ENCODE measurements around the gene JUN.

Gene JUN

GRCh38 chr1:58765006-58765405 lies 18.8 kb downstream of the JUN start:
- no peak for DNase-seq (ENCODE audit: low read depth)
- TF ChIP-seq, protein P1, sequence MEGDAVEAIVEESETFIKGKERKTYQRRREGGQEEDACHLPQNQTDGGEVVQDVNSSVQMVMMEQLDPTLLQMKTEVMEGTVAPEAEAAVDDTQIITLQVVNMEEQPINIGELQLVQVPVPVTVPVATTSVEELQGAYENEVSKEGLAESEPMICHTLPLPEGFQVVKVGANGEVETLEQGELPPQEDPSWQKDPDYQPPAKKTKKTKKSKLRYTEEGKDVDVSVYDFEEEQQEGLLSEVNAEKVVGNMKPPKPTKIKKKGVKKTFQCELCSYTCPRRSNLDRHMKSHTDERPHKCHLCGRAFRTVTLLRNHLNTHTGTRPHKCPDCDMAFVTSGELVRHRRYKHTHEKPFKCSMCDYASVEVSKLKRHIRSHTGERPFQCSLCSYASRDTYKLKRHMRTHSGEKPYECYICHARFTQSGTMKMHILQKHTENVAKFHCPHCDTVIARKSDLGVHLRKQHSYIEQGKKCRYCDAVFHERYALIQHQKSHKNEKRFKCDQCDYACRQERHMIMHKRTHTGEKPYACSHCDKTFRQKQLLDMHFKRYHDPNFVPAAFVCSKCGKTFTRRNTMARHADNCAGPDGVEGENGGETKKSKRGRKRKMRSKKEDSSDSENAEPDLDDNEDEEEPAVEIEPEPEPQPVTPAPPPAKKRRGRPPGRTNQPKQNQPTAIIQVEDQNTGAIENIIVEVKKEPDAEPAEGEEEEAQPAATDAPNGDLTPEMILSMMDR (IDR thresholded peaks at IDR 0.05; ENCODE audit: insufficient read depth, low read depth, low read length, missing control alignments): no peak

GRCh38 chr1:58764294-58764978 lies 19.4 kb downstream of the JUN start:
- DNase-seq (ENCODE audit: low read depth): no peak
- no peak overlapping the region for H3K4me3 ChIP-seq (ENCODE audit: low read depth, low read length)
- TF ChIP-seq, protein P1 (IDR thresholded peaks at IDR 0.05; ENCODE audit: insufficient read depth, low read depth, low read length, missing control alignments): no peak

More at GRCh38 chr1:58765006-58765405, 18.8 kb downstream of the JUN start:
- H3K4me3 ChIP-seq (ENCODE audit: low read depth, low read length): no peak overlapping the region

DNA sequence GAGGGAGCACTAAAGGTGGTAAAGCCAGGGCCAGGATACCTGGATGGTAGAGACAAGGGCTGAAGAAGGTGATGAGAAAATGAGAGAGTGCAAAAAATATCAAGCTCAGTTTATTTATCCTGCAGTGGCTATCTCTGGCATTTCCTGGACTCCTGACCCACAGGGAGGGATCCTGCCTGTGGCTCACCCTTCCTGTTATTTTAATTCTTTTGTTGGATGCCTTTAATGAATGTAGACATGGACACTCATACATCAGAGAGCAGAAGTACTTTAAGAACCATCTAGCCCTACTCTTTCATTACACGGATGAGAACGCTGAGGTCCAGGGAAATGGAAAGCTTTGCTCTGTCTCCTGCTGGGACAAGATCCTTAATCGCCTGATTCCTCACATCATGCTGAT lies 20.6 kb downstream of the JUN start:
- DNase-seq (ENCODE audit: low read depth): no peak
- TF ChIP-seq, protein P1 (IDR thresholded peaks at IDR 0.05; ENCODE audit: insufficient read depth, low read depth, low read length, missing control alignments): no peak
- no peak overlapping the region for H3K4me3 ChIP-seq (ENCODE audit: low read depth, low read length)

DNA sequence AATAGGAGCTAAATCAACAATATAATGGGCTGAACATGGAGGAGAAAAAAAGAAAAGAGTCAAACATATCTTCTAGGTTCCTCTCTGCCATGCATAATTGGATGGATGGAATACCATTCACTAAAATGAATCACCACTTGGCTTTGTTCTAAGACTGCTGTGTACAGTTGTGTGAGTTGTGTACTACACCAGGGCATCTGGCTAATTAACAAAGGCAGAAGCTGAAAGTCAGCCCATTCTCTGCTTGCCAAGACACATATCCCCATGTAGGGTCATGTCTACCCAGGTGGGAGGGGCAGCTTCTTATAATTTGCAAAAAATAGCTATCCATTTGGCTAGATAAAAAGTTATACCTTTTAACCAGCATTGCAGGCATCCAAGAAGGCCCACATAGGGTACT lies 21.0 kb downstream of the JUN start:
- TF ChIP-seq, protein P1 (IDR thresholded peaks at IDR 0.05; ENCODE audit: insufficient read depth, low read depth, low read length, missing control alignments): no peak
- no peak for DNase-seq (ENCODE audit: low read depth)
- H3K4me3 ChIP-seq (ENCODE audit: low read depth, low read length): no peak overlapping the region

GRCh38 chr1:58755468-58755872 lies 28.4 kb downstream of the JUN start:
- TF ChIP-seq, protein P1 (IDR thresholded peaks at IDR 0.05; ENCODE audit: insufficient read depth, low read depth, low read length, missing control alignments): no peak
- no peak overlapping the region for H3K4me3 ChIP-seq (ENCODE audit: low read depth, low read length)
- DNase-seq (ENCODE audit: low read depth): peak; percentile 63

DNA sequence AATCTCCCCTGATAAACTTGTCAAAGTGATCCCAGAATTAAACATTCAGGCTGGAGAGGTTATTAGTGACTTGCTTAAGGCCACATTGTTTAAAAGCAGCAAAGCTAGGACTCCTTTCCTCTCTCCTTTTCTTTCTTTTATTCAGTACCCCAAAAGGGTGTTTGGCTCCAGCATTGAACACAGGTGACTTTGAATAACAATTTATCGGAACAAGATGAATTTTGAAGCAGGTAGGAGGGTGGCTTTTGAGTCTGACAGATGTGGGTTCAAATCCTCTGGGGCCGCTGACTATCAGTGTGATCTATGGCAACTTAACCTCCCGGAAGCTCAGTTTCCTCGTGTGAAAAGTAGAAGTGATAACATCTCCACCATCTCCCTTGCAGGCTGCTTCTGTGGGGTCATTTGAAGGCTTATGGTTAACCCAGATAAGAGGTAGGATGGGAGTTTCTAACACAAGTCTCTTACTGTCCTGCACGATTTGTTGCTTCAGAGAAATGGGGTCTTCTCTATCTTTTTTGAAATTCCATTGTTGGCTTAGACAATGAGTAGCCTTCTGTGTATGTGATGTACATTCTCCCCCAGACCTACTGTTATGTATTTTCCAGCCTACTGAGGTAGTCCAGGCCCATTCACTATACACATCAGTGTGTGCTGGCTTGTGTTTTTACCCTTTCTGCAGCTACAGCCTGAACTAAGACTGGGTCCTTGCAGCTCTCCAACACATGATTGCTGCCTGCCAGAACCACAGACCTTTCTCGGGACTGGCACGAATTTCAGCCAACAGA lies 29.0 kb downstream of the JUN start:
- no peak overlapping the region for H3K4me3 ChIP-seq (ENCODE audit: low read depth, low read length)
- DNase-seq (ENCODE audit: low read depth): no peak
- TF ChIP-seq, protein P1 (IDR thresholded peaks at IDR 0.05; ENCODE audit: insufficient read depth, low read depth, low read length, missing control alignments): no peak
